GM21528 (cell line): ENCODE results near the gene ZNF530.
A peak's percentile ranks its signal among the peaks of the same experiment; 100 is the strongest.

Experiments
- ATAC-seq: cut with Tn5 transposase; IDR thresholded peaks from one replicate; pipeline ENCODE4 v1.9.1; 2021; ENCODE audit warnings: mild to moderate bottlenecking, moderate library complexity; ENCODE audit not compliant: unreplicated experiment, low FRiP score

The ZNF530 gene

DNA sequence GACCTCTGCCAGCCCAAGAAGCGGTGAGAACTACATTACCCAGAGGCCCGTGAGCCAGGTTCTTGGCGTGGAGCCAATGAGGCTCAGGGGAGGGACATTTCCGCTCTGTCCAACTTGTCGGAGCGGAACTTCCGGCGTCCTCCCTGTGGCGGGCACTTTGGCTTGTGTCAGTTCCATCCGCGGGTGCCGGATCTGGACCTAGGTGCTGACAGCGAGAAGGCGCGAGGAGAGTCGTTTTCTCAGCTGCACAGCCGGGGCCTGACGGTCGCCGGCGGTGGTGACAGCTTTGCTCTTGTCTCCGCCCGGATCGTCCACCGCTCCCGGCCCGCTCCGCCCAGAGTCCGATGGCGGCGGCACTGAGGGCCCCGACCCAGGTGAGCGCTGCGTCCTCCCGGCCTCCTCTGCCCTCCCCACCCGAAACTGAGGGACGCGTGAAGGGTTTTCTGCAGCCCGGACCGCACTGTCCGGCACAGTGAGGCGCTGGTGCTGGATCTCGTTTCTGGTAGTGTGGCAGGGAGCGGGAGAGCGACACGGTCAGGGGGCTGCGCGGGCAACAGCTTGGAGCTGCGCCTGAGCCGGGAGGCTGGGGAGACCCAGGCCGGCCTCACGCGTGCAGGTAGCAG lies at the start of gene ZNF530:
TSS of gene ZNF530 (plus strand) at position 125 of the 623 bp plus-strand sequence. CDS start 4,461 bp downstream, outside the sequence.
- ATAC-seq: peak; percentile 94

DNA sequence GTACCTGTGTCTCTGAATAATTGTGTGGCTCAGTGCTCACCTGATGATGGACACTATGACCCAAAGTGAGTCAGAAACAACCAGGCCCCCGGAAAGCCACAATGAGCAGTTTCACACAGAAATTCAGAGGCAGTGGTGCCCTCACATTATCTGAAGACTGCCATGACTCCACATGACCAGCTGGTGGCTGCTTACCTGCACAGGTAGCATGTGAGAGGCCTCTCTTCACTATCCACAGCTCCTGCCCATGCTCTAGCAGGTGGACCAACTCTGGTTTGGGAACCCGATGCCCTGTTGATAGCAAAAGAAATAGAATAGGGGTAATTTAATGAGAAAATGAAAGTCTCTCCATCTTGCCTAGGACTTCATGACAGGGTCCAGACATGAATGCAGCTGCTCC lies 47.3 kb upstream of the ZNF530 start:
- no peak for ATAC-seq

DNA sequence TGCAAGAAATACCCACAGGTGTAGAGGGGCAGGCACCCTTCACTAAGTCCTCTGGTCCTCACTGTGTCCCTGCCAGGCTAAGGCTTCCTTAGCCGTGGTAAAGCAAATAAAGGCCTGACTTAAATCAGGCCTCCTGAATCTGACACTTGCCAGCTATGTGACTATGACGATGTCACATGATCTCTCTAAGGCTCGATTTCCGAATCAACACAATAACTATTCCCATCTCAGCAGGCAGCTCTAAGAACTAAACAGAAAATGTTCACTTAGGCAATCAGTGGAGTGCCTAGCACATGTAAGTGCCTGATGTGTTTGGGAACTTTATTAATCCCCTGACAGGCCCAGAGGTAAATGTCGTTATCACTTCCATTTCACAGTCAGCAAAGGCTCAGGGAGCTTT lies 42.0 kb upstream of the ZNF530 start:
- no peak for ATAC-seq

DNA sequence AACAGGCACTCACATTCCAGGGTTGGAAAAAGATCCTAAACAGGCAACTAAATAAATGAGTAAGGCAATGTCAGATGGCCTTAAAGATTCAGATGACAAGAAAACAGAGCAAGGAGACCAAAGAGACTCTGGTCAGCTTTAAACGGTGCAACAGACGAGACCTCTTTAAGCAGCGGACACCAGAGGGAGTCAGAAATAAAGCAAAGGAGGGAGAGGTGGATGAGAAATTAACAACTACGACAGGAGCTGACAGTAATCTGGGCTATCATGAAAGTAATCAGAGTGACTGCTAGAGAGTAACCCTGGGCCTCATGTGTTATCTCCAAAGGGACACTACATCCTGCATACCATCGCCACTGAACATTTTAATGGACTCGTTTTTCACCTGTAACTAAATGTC lies 41.2 kb upstream of the ZNF530 start:
- ATAC-seq: no peak

DNA sequence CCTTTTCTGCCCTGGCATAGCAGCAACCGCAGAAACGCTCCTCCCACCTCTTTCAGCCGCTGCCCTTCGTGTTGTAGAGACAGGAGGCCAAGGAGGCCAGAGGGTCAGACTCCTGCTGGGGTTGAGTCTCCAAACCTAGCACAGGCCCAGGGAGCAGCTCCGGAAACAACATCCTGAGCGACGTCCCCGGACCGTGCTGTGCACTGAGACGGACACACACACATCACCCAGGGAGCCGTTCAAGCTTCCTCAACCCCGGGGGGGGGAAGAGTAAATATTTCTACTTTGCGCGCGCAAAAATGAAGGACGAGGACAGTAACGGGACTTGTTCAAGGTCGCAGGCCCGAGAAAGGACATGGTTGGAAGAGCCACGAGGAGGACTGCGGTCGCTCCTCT lies 40.7 kb upstream of the ZNF530 start:
- ATAC-seq: no peak

DNA sequence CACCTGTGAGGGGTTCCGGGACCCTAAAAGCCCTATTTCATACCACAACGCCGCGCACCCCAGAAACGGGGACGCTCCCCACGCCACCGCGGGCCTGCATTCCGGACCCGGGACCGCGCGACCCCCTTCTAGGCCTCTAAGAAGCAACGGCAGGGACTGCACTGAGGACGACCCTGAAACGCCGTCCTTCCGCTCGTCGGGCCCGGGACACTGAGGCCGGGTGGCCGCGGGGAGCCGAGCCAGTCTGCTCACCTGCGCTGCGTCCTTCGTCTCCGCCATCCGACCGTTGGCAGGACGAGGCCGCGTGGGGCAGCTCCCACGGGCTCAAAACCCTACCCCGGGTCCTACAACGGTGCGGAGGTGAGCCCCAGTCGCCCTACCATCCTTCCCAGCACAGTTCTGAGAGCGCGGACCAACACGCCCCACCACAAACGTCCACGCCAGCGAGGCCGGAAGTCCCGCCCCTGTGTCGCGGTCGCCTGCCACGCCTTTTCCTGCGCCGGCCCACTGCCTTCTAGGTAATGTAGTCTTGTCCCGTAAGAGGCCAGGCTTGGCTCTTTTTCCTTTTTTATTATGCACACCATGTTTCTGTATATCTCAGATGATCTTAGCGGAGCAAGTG lies 40.2 kb upstream of the ZNF530 start, which contains the start of gene ZNF550:
TSS of gene ZNF550 (minus strand) at position 460 of the 622 bp plus-strand sequence. CDS start at position 279, 181 bp downstream.
- ATAC-seq: peak; percentile 95

DNA sequence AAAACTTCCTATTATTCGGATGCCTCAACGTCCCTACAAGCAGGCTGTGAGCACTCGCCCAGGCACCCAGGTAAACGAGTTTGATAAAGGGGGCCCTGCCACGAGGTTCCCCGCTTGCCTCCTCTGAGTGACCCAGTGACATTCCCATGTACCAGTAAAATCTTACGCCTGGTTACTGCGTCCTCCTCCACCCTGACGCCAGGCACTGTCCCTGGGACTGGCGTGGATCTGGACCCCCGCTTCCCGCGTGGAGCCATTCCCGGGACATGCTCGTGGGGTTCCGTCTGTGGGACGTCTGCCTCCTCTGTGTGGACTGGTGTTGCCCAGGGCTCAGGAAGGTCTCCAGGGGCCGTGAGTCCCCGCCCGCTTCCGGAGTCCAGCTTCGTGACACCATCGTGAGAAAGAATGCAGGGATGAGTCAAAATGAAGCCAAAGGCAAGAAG lies 39.6 kb upstream of the ZNF530 start:
- ATAC-seq: no peak

DNA sequence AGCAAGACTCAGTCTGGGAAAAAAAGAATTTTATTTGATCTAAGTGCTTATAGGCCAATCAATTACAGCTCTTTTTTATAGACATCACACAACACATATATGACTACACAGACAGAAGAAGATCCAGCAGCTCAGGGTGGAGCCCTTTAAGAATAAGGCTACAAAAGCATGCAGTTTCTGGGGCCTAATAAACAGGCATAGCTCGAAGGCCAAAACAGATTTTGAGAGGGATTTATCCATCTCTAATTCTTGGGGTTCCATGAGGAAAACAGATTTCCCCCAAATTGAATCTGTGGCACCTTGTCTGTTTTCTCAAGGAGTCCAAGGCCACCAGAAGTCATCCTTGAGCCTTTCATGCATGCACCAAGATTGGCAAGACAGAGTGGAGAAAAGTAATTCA lies 36.1 kb upstream of the ZNF530 start:
- no peak for ATAC-seq

DNA sequence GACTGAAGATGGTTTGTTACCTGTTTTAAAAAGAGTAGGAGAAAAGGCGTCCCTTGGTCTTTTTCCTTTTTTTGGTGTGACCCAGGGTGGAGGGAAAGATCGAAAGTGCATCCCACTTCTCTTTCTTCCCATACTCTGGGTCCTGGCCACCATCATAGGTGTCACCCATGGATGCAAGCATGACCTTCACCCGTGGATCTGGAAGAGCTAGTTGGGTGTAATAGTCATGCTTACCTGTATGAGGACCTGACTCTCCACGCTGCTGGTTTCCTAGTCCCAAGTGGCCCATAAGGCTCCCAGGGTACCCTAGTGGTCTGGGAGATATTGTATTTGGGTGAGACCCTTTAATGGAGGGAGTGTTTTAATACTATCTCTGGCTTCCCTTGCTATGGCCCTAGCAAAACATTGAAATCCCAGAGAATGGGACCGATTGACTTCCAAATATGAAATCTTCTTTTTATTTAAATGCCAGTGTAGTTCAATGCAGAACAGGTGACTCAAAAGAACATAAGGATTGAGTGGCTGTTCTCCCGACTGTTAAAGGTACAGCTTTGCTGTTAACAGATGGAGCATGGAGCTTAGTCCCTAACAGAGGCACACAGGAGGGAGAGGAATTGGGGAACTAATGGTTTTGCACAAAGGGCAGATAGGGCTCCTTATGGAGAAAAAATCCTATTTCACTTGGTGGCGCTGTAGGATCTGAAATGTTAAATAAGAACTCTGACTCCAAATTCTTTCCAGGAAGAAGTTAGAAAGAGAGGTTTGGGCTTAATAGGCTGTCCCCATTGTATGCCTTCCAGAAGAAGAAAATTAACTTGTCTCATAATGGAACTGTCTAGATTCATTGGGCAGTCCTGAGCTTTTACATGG lies 33.1 kb upstream of the ZNF530 start:
- no peak for ATAC-seq

DNA sequence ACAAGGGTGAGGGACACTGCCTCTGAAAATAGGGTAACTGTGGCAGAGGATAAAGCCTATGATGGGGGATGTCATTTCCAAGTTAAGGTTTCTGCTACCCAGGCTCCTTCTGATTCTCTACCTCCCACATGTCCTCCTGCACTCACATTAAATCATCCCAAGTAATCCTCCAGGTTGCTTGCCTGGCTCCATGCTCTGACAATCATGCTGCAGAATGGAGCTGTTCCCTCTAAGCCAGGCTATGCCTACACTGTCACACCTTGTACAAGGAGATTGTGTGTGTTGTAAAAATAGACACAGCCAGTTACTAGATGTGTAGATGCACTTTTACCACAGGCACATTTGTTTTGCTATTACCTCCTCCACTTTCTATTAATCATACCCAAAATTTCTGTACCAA lies 29.0 kb upstream of the ZNF530 start:
- no peak for ATAC-seq

DNA sequence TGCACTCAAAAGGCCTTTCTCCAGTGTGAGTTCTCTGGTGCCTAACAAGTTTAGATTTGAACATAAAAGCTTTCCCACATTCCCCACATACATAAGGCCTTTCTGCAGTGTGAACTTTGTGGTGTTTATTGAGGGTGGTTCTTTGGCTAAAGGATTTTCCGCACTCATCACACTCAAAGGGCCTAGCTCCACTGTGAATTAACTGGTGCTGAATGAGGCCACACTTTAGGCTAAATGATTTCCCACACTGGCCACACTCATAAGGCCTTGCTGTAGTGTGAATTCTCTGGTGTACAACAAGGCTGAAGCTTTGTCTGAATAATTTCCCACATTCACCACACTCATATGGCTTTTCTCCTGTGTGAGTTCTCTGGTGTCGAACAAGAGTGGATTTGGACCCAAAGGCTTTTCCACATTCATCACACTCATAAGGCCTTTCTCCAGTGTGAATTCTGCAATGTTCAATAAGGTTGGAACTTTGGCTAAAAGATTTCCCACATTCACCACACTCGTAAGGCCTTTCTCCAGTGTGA lies 27.2 kb upstream of the ZNF530 start:
- no peak for ATAC-seq

DNA sequence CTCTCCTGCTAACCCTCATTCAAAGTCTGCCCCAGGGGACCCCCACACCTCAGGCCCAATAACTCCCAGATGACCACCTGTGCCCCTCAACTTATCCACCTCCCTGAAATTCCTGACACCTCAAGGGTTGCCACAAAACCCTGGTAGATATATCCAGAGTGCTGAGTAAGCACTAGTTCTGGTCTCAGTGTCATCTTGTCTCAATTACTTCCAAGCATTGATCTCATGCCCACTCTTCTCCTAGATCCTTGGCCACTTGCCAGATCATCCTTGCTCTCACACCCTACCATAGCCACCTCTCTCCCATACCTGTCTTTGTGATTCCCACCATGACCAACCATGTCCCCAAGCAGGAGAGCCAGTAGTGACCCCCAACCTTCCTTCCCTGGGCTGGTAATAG lies 23.0 kb upstream of the ZNF530 start:
- ATAC-seq: no peak

DNA sequence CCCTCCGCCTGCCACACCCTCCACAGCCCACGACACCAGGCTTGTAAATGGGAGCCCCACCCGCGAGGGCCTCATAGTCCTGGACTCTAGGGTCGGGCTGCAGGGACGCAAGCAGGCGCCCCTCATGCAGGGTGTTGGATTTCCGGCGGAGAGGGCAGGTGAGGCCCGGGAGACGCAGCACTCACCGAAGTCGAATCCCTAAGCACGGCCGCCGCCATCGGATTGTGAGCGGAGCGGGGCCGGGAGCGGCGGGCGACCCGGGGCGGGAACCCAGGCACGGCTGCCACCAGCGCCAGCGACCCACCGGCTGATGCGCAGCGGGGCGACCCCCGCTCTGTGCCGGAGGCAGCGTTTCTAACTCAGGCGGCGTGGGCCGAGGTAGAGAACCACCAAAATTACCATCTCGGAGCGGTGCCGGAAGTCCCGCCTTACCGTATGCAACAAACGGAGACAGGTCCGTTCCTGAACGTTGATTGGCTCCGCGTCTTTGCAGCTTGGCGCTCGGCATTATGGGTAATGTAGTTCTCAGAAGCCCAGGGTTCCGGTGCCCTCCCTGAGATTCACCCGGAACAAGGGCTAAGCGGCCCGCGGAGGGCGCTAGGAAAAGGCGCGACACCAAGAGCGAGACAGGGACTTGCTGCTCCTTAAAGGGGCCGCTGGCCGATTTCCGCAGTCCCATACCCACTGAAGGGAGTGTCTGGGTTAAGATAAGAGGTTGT lies 21.0 kb upstream of the ZNF530 start, which contains the start of gene ZNF416:
TSS of gene ZNF416 (minus strand) at position 425 of the 719 bp plus-strand sequence. CDS start at position 218, 207 bp downstream.
- peak; percentile 82 for ATAC-seq

DNA sequence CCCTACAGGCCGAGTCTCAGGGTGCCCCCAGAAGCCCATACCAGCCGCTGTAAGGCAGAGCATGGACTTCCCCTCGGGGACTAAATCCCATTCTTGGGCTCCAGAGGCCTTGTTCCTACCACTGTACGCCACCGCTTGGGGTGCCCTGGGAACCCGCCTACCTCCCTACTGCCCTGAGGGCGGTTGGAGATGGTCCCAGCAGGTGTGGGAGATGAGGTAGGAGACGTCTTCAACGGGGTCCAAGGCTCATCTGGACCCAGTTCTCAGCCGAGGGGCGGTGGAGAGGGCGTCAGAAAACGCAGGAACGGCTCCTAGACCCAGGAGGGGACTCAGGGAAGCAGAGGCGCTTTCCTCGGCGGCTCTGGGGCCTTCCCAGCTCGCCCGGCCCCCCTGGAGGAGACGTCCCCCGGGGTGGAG lies 16.6 kb upstream of the ZNF530 start:
- no peak for ATAC-seq

DNA sequence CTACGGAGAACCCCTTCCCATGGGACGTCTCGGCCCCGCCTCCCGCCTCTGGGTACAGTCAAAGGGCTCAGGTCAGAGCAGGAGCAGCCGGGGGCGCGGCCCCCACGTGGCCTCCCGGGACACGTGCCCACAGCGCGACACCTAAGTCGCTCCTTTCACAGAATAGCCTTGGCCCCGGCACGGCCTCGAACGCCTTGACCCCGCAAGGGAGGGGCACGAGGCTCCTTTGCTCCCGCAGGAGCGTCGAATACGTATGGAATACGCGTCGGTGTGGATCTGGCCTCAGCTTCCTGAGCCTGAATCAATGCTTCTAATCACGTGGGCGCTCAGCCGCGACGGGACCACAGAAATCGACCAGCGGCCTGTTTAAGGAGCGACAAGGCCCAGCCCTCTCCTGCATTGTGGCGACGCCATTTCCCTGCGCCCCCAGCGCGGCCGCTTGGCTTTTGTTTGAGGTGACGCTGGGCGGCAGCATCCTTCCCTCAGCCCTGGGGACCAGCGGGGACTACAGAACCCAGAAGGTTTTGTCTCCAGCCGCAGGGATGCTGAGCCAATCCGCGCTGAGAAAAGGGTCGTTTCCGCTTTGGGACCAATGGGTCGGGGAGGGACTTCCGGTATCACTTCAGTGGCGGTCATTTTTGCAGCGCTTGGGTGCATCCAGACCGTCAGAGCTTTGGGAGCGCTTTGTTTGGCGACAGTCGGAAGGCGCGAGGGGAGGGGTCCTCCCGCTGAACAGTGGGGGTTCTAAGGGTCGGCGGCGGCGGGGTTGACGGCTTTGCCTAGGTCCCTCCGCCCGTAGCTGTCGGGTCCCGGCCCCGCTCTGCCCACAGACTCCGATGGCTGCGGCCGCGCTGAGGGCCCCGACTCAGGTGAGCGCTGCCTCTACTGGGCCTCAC lies 15.9 kb upstream of the ZNF530 start, which contains the start of gene ZIK1:
TSS of gene ZIK1 (plus strand) at position 625 of the 896 bp plus-strand sequence. CDS start at position 837, 212 bp downstream.
- peak; percentile 82 for ATAC-seq

DNA sequence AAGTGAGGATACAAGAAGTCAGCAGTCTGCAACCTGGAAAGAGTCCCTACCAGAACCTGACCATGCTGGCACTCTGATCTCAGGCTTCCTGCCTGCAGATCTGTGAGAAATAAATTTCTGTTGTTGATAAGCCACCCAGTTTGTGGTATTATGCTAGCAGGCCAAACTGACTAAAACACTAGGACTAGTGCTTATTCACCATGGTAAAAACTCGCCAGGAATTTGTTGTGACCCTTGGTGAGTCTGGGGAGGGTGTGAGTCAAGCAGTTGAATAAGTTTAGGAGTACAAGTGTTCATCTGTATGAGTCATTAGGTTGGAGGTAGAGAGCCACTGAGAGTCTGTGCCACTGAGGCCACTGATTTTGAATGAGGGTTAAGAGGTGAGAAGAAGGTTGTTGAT lies 12.2 kb upstream of the ZNF530 start:
- no peak for ATAC-seq

DNA sequence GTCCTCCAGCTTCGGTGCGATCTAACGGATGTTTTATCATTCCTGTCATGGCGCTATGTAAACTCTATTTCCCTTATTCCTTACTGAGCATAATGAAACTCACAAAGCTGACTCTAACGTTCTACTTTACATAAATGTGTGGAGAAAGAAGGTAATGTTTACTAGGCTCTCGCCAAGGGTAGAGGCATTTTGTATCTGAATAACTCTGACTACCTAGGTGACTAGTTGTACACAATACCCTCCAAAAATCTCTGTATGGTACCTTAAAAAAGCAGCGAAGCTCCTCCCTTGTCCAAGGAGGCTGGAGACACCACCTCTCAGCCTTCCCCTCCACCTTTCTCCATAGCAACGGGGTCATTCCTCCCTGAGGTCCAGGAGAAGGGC lies 316 bp upstream of the ZNF530 start:
- peak; percentile 15 for ATAC-seq

DNA sequence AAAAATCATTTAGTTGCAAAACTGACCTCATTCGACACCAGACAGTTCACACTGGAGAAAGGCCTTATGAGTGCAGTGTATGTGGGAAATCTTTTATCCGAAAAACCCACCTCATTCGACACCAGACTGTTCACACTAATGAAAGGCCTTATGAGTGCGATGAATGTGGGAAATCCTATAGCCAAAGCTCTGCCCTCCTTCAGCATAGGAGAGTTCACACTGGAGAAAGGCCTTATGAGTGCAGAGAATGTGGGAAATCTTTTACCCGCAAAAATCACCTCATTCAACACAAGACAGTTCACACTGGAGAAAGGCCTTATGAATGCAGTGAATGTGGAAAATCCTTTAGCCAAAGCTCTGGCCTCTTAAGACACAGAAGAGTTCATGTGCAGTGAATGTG lies 7.2 kb downstream of the ZNF530 start:
- no peak for ATAC-seq

DNA sequence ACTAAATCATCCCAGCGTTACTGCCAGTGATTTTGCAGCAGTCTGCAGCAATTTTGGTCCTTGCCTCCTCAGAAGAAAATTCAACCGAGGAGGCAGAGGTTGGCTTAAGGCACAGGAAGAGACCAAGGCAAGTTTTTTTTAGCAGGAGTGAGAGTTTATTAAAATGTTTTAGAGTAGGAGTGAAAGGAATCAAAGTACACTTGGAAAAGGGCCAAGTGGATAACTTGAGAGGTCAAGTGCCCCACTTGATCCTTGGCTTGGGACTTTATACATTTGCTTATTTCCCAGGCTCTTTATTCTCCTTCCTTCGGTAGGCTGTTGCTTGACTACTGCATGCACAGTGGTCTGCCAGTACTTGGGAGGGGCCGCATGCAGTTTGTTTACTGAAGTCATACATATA lies 11.4 kb downstream of the ZNF530 start:
- no peak for ATAC-seq
